Esophagus muscularis mucosa (tissue), 3 donors: ENCODE data around the gene TMEM156.

Experiments
- POLR2A ChIP-seq: fragments of 450-650 bp; IDR thresholded peaks from one replicate; pipeline ENCODE4 v1.6.1; 2017; ENCODE audit warnings: antibody characterized with exemption, moderate library complexity, mild to moderate bottlenecking, low read depth
- TF ChIP-seq, protein P1 (sequence below), 3 experiments: fragments of 200-600 bp in 2 of 3; fragments of 450-650 bp in 1 of 3; sonication (generic) in 2 of 3; IDR thresholded peaks; one replicate each; pipeline ENCODE4 v1.5.1; 2017 to 2019; ENCODE audit warnings: antibody characterized with exemption in 3 of 3, mild to moderate bottlenecking in 2 of 3, moderate library complexity in 1 of 3

DNA sequence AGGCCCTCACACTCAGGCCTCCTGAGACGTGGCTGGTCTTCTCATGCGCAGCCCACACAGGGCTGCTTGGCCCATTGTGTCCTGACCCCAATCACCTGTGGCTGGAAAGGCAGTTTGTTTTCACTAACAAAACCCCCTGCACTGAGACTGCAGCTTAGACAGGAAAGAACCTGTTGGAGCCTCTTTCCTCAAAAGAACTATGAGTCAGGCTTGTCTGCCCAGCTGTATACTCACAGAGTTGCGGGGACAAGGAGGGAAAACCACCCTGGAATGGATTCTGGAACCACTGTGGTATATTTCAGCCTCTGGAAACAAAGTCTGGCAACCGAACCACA, 5.2 kb upstream of the TMEM156 start:
- no peak for TF ChIP-seq POLR2A
- TF ChIP-seq, protein P1, sequence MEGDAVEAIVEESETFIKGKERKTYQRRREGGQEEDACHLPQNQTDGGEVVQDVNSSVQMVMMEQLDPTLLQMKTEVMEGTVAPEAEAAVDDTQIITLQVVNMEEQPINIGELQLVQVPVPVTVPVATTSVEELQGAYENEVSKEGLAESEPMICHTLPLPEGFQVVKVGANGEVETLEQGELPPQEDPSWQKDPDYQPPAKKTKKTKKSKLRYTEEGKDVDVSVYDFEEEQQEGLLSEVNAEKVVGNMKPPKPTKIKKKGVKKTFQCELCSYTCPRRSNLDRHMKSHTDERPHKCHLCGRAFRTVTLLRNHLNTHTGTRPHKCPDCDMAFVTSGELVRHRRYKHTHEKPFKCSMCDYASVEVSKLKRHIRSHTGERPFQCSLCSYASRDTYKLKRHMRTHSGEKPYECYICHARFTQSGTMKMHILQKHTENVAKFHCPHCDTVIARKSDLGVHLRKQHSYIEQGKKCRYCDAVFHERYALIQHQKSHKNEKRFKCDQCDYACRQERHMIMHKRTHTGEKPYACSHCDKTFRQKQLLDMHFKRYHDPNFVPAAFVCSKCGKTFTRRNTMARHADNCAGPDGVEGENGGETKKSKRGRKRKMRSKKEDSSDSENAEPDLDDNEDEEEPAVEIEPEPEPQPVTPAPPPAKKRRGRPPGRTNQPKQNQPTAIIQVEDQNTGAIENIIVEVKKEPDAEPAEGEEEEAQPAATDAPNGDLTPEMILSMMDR (IDR thresholded peaks at IDR 0.05): no peak
